K562 (cell line): ENCODE data around the gene PACS2. TPM values are rescaled to one million over a fixed set of nuclear protein-coding genes. Genes with fewer than 3 reads are reported as not detected.

Experiments used
- ATAC-seq: fragments of 200-7000 bp; cut with Tn5 transposase; 3 replicates; pipeline ENCODE4 v1.9.1; 2020; ENCODE audit warnings: moderate library complexity
- BruUV-seq: library from RNA; stranded (reverse); fragments of 400-500 nt; replicated peaks from 2 replicates; lab custom pipeline; 2021; lab: Mats Ljungman, UMichigan
- CTCF ChIA-PET: fragments of 300-600 bp; formaldehyde crosslinking; extraction: SDS; loops from one replicate; lab custom pipeline; 2021; ENCODE audit warnings: low intra/inter-chr PET ratio; lab: Yijun Ruan, JAX
- POLR2A ChIA-PET: fragments of 300-600, 350-650 bp; sonication (Branson Sonifier 250); formaldehyde crosslinking; extraction: SDS; loops from one replicate; lab custom pipeline; 2021; ENCODE audit warnings: antibody characterized with exemption, inconsistent platforms; lab: Yijun Ruan, JAX
- DNase-seq, 4 experiments: peaks; one replicate each; pipeline versions ENCODE4 v3.0.0 to v3.0.0-alpha.2; 2011 to 2018; ENCODE audit warnings: low spot score in 3 of 4, mixed read lengths in 3 of 4; ENCODE audit errors: extremely low read depth in 1 of 4
- FAIRE-seq: peaks from 2 replicates; lab custom pipeline; 2011; peaks lifted over from hg19 to GRCh38; lab: Jason Lieb, UNC
- H2AFZ ChIP-seq: 2 replicates; pipeline ENCODE4 v1.6.0; 2011; ENCODE audit warnings: low read depth, low read length, control low read depth, inconsistent platforms
- H3K27ac ChIP-seq: fragments of 200-600 bp; 3 replicates; pipeline ENCODE4 v1.8.0; 2011; ENCODE audit warnings: low read depth, mild to moderate bottlenecking, control low read depth, inconsistent platforms, low read length, moderate library complexity, mixed read lengths; ENCODE audit errors: extremely low read depth
- H3K27me3 ChIP-seq, 2 experiments: fragments of 300-600 bp in 1 of 2; 2 replicates in 1 of 2; 3 replicates in 1 of 2; pipeline versions ENCODE4 v1.6.0 to v1.8.0; 2011; ENCODE audit warnings: inconsistent platforms in 2 of 2, low read length in 2 of 2, mild to moderate bottlenecking in 1 of 2, mixed read lengths in 1 of 2, moderate library complexity in 1 of 2; ENCODE audit not compliant: control insufficient read depth in 2 of 2, insufficient read depth in 2 of 2
- H3K36me3 ChIP-seq: fragments of 300-600 bp; 3 replicates; pipeline ENCODE4 v1.8.0; 2011; ENCODE audit warnings: mild to moderate bottlenecking, low read length, inconsistent platforms; ENCODE audit not compliant: control insufficient read depth, insufficient read depth
- H3K4me1 ChIP-seq, 2 experiments: fragments of 200-600 bp in 1 of 2; replicated peaks in 1 of 2; 2 replicates in 1 of 2; 3 replicates in 1 of 2; pipeline versions ENCODE4 v1.5.1 to v1.8.0; 2011; ENCODE audit warnings: inconsistent platforms in 2 of 2, low read length in 2 of 2, mild to moderate bottlenecking in 1 of 2, mixed read lengths in 1 of 2, moderate library complexity in 1 of 2; ENCODE audit not compliant: control insufficient read depth in 2 of 2, insufficient read depth in 2 of 2
- H3K4me2 ChIP-seq: 2 replicates; pipeline ENCODE4 v1.6.1; 2011; ENCODE audit warnings: low read length, control low read depth, inconsistent platforms, mixed read lengths; ENCODE audit not compliant: insufficient read depth
- H3K4me3 ChIP-seq: fragments of 200-600 bp; sonication (generic), shearing (Covaris generic); 2 replicates; pipeline ENCODE4 v1.5.1; 2016; ENCODE audit warnings: control low read depth, inconsistent platforms
- H3K79me2 ChIP-seq: fragments of 200-600 bp; 3 replicates; pipeline ENCODE4 v1.8.0; 2011; ENCODE audit warnings: low read length, inconsistent platforms; ENCODE audit not compliant: control insufficient read depth, insufficient read depth
- H3K9ac ChIP-seq, 2 experiments: 2 replicates each; pipeline versions ENCODE4 v1.6.0 to v1.6.1; 2011; ENCODE audit warnings: low read depth in 2 of 2, low read length in 2 of 2, control low read depth in 1 of 2, inconsistent platforms in 1 of 2, mild to moderate bottlenecking in 1 of 2, mixed read lengths in 1 of 2; ENCODE audit not compliant: insufficient read depth in 1 of 2
- H3K9me1 ChIP-seq: one replicate; pipeline ENCODE4 v1.6.0; 2011; ENCODE audit warnings: inconsistent platforms, mild to moderate bottlenecking, low read length, moderate library complexity; ENCODE audit not compliant: control insufficient read depth, insufficient read depth
- H3K9me3 ChIP-seq: replicated peaks from 2 replicates; pipeline ENCODE4 v1.5.1; 2011; ENCODE audit warnings: low read depth, low read length, inconsistent platforms; ENCODE audit not compliant: control insufficient read depth, insufficient read depth
- H4K20me1 ChIP-seq: replicated peaks from 2 replicates; pipeline ENCODE4 v1.6.1; 2011; ENCODE audit warnings: low read length, inconsistent platforms, mixed read lengths; ENCODE audit not compliant: control insufficient read depth, insufficient read depth
- CEBPG ChIP-seq, 3 experiments: fragments of 200-800 bp in 1 of 3; sonication (Bioruptor generic) in 1 of 3; sonication (generic) in 1 of 3; formaldehyde crosslinking in 1 of 3; IDR thresholded peaks in 2 of 3; conservative IDR thresholded peaks in 1 of 3; 2 replicates each; pipeline versions ENCODE4 v1.6.1 to v1.8.0; 2016 to 2022; ENCODE audit warnings: missing compliant biosample characterization in 2 of 3, missing genetic modification characterization in 2 of 3, mild to moderate bottlenecking in 1 of 3, missing genetic modification reagents in 1 of 3
- EGR1 ChIP-seq: fragments of 450-650 bp; conservative IDR thresholded peaks from 2 replicates; pipeline ENCODE4 v1.6.1; 2017; ENCODE audit warnings: mild to moderate bottlenecking
- SP1 ChIP-seq: sonication (generic); formaldehyde crosslinking; IDR thresholded peaks from 2 replicates; pipeline ENCODE4 v1.8.1; 2022; ENCODE audit warnings: mild to moderate bottlenecking, missing genetic modification reagents
- ZNF146 ChIP-seq: IDR thresholded peaks from one replicate; pipeline ENCODE4 v1.6.1; 2018; ENCODE audit warnings: missing compliant biosample characterization; ENCODE audit not compliant: unreplicated experiment
- WGBS: fragments of 100-300 bp; shearing (Covaris generic); methylation state at CpG from one replicate; pipeline ENCODE4 v1.1.6; 2016; ENCODE audit warnings: low coverage, mixed read lengths; ENCODE audit not compliant: insufficient coverage; ENCODE audit errors: missing lambda C conversion rate; 5-methylcytosine and 5-hydroxymethylcytosine counted together
- in situ Hi-C: fragments of 300-500 bp; cut with MboI; formaldehyde crosslinking; loops from 4 replicates; pipeline ENCODE4 v1.15.0; 2018; ENCODE audit warnings: inconsistent platforms, mixed read lengths
- intact Hi-C: fragments of 100-400 bp; cut with micrococcal nuclease; formaldehyde crosslinking; loops from 2 replicates; pipeline ENCODE4 v1.14.2; 2022
- polyA plus RNA-seq, 8 experiments: library from polyadenylated mRNA; depleted of rRNA in 4 of 8; stranded (reverse) in 5 of 8; unstranded in 3 of 8; fragments of >200 nt; fragmentation: Nextera tagmentation in 2 of 8; fragmentation: Illumina TruSeq in 1 of 8; extraction: Ambion mirVana in 2 of 8; extraction: Trizol in 1 of 8; gene quantifications; 2 replicates each; pipeline versions ENCODE4 v1.2.1 to v1.2.3, GENCODE V29; 2011 to 2014; ENCODE audit warnings: inconsistent platforms in 1 of 8, missing spikeins in 1 of 8
- total RNA-seq, 7 experiments: library from RNA; depleted of rRNA in 6 of 7; stranded (reverse); fragments of >200 nt in 6 of 7; fragmentation: Illumina TruSeq in 2 of 7; extraction: Trizol in 2 of 7; gene quantifications; 2 replicates each; pipeline versions ENCODE4 v1.2.1 to v1.2.3, GENCODE V29; 2011 to 2021; ENCODE audit warnings: low replicate concordance in 1 of 7

The PACS2 gene
- total and polyA plus RNA-seq, 9 of the 15 experiments (the other 6 are each of a cell fraction or from before 2014, with no cell fraction given) = 0.11 to 20.8 (median 9.9) TPM

GRCh38 chr14:105336477-105337287, 22.1 kb downstream of the PACS2 start:
- ChIA-PET CTCF (no interaction called here), POLR2A (no interaction called here)
- Histone ChIP-seq H3K9me3 (no peaks in the 10 kb centered on the region), H3K27me3 (no peaks in the 10 kb centered on the region), H3K79me2 (no peaks in the 10 kb centered on the region; the same call in 2 of the 3 replicates), H3K9me1 (no peaks in the 10 kb centered on the region), H3K9ac (no peak overlapping the region), H4K20me1 (peaks cover 8% of the 10 kb centered on the region; the same call in 1 of the 2 replicates), H3K36me3 (no peaks in the 10 kb centered on the region), H2AFZ (no peak overlapping the region), H3K4me1 (peaks cover 0 to 42% of the 10 kb centered on the region in 2 experiments; a peak in 2 of 5 replicates), H3K4me2 (no peak overlapping the region), H3K27ac (no peak overlapping the region), H3K4me3 (no peak overlapping the region)
- DNase-seq = no peak
- FAIRE-seq = no peak
- BruUV-seq = no TSS peak
- in situ Hi-C loops = no loop called here
- WGBS = 82% methylated on average over 17 of the region's 26 CpGs
- ATAC-seq = no peak
- intact Hi-C loops = no loop called here
- TF ChIP-seq EGR1 (no peak), SP1 (CRISPR knock-in tag) (no peak), CEBPG (CRISPR knock-in tag; IDR thresholded peaks at IDR 0.05) (no peak), CEBPG (tag; conservative IDR thresholded peaks at IDR 0.05 in 1 of 2, IDR thresholded peaks at IDR 0.05 in 1 of 2) (no peak), ZNF146 (peak; percentile 89)
